GM12891 (cell line): Measurements from ENCODE around the gene NANOS3.

Experiments used
- DNase-seq: peaks from one replicate; pipeline ENCODE4 v3.0.0; 2011; ENCODE audit warnings: low spot score; ENCODE audit not compliant: insufficient read length
- FAIRE-seq: peaks from 2 replicates; lab custom pipeline; 2011; peaks lifted over from hg19 to GRCh38; lab: Jason Lieb, UNC
- PAX5 ChIP-seq: IDR thresholded peaks from 2 replicates; pipeline ENCODE4 v1.6.1; 2011; ENCODE audit warnings: low read length, moderate library complexity, mild to moderate bottlenecking; ENCODE audit not compliant: insufficient read depth, severe bottlenecking
- POLR2A ChIP-seq: IDR thresholded peaks from 2 replicates; pipeline ENCODE4 v1.6.1; 2011; ENCODE audit warnings: low read depth, low read length, control low read depth
- POLR2AphosphoS5 ChIP-seq: IDR thresholded peaks from 2 replicates; pipeline ENCODE4 v1.6.1; 2011; ENCODE audit warnings: low read depth, low read length, control low read depth
- POU2F2 ChIP-seq: IDR thresholded peaks from 2 replicates; pipeline ENCODE4 v1.6.1; 2011; ENCODE audit warnings: low read depth, mild to moderate bottlenecking, control low read depth, low read length, moderate library complexity
- SPI1 ChIP-seq: IDR thresholded peaks from 2 replicates; pipeline ENCODE4 v1.6.1; 2011; ENCODE audit warnings: low read depth, low read length, control low read depth
- TAF1 ChIP-seq: IDR thresholded peaks from 2 replicates; pipeline ENCODE4 v1.6.1; 2011; ENCODE audit warnings: low read depth, low read length, control low read depth

Gene NANOS3

GRCh38 chr19:13899912-13900584, 23.1 kb downstream of the NANOS3 start:
- TF ChIP-seq POU2F2 (no peak), SPI1 (no peak), PAX5 (no peak), POLR2A (no peak), TAF1 (no peak), POLR2AphosphoS5 (no peak)
- DNase-seq (no peak), FAIRE-seq (no peak)

GRCh38 chr19:13902993-13903555, 26.1 kb downstream of the NANOS3 start:
- DNase-seq (no peak), FAIRE-seq (no peak)

GRCh38 chr19:13905634-13906520, 28.9 kb downstream of the NANOS3 start, which contains the start of the genes BRME1 and CC2D1A:
Gene BRME1, minus strand, starts transcription at chr19:13906117. Its CDS starts 1,225 bp downstream, at chr19:13904892.
Gene CC2D1A, plus strand, starts transcription at chr19:13906201. Its CDS starts 241 bp downstream, at chr19:13906442.
- DNase-seq (peak; percentile 100), FAIRE-seq (peak; percentile 99)
- TF ChIP-seq PAX5 (peak; percentile 28), POLR2A (peak; percentile 51; the same call in 1 of the 2 replicates), TAF1 (no peak), SPI1 (peak; percentile 25; the same call in 1 of the 2 replicates)

More at GRCh38 chr19:13902993-13903555, 26.1 kb downstream of the NANOS3 start:
- TF ChIP-seq POLR2A (no peak), POU2F2 (0 out of 2 replicates have a peak, but pooled peaks have one; percentile 25)

GRCh38 chr19:13906521-13906904, 29.6 kb downstream of the NANOS3 start:
- DNase-seq (no peak), FAIRE-seq (no peak)
- TF ChIP-seq POU2F2 (no peak), PAX5 (no peak), SPI1 (no peak)

GRCh38 chr19:13906910-13907309, 30.0 kb downstream of the NANOS3 start:
- FAIRE-seq: no peak
- TF ChIP-seq POU2F2 (no peak), PAX5 (no peak), TAF1 (no peak), POLR2A (no peak), POLR2AphosphoS5 (no peak), SPI1 (no peak)

GRCh38 chr19:13908674-13909073, 31.7 kb downstream of the NANOS3 start:
- TF ChIP-seq TAF1 (no peak), POU2F2 (no peak), PAX5 (no peak), POLR2A (no peak), SPI1 (no peak), POLR2AphosphoS5 (no peak)
- DNase-seq (no peak), FAIRE-seq (no peak)

More at GRCh38 chr19:13906910-13907309, 30.0 kb downstream of the NANOS3 start:
- no peak for DNase-seq

- TF ChIP-seq PAX5 (no peak), POLR2A (no peak), POLR2AphosphoS5 (no peak), SPI1 (no peak), TAF1 (no peak), POU2F2 (no peak)
- DNase-seq: no peak
- no peak for FAIRE-seq
Observed at GRCh38 chr19:13909430-13909829, 32.5 kb downstream of the NANOS3 start.

GRCh38 chr19:13913352-13913751, 36.4 kb downstream of the NANOS3 start:
- TF ChIP-seq POLR2A (no peak), PAX5 (no peak), POLR2AphosphoS5 (no peak), POU2F2 (no peak), TAF1 (no peak), SPI1 (no peak)
- FAIRE-seq: no peak
- no peak for DNase-seq

- DNase-seq: no peak
- no peak for FAIRE-seq
- TF ChIP-seq POU2F2: no peak
- TF ChIP-seq POLR2A: no peak
- no peak for TF ChIP-seq POLR2AphosphoS5
- TF ChIP-seq PAX5: no peak
- TF ChIP-seq TAF1: no peak
- no peak for TF ChIP-seq SPI1
Observed at GRCh38 chr19:13914777-13915176, 37.8 kb downstream of the NANOS3 start.
